ENCODE data around the gene OR10A5.

Gene OR10A5

DNA sequence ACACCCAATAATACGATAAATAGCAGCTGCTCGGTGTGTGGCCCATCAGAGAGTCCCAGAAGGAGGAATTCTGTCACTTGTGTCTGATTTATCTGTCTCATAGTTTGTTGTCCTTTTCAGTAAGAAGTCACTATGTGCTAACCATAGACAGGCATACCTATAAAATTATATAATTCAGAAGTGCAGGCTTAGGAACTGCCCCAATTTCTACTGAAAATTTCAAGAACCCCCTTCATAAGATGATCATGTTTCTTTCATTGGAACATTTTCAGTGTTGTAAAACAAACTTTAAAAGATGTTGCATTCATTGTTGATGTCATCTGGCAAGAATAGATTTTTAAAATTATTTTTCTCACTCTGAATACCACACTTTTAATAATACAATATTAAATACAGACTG lies 46.9 kb downstream of the OR10A5 start, which contains the start of gene OR2D2:
OR2D2 (minus strand) TSS at position 101 of the 400 bp plus-strand sequence; CDS start at position 101, 0 bp downstream.
- DNase-seq (ENCODE audit: insufficient read length, low spot score) (no peak), FAIRE-seq (no peak)
- TF ChIP-seq, protein P1, sequence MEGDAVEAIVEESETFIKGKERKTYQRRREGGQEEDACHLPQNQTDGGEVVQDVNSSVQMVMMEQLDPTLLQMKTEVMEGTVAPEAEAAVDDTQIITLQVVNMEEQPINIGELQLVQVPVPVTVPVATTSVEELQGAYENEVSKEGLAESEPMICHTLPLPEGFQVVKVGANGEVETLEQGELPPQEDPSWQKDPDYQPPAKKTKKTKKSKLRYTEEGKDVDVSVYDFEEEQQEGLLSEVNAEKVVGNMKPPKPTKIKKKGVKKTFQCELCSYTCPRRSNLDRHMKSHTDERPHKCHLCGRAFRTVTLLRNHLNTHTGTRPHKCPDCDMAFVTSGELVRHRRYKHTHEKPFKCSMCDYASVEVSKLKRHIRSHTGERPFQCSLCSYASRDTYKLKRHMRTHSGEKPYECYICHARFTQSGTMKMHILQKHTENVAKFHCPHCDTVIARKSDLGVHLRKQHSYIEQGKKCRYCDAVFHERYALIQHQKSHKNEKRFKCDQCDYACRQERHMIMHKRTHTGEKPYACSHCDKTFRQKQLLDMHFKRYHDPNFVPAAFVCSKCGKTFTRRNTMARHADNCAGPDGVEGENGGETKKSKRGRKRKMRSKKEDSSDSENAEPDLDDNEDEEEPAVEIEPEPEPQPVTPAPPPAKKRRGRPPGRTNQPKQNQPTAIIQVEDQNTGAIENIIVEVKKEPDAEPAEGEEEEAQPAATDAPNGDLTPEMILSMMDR (IDR thresholded peaks at IDR 0.05; ENCODE audit: insufficient read depth, missing control alignments): no peak

GRCh38 chr11:6894097-6894496 lies 48.6 kb downstream of the OR10A5 start:
- FAIRE-seq (no peak), DNase-seq (ENCODE audit: insufficient read length, low spot score) (no peak)
- TF ChIP-seq, protein P1 (IDR thresholded peaks at IDR 0.05; ENCODE audit: insufficient read depth, missing control alignments): no peak

- TF ChIP-seq, protein P1 (IDR thresholded peaks at IDR 0.05; ENCODE audit: insufficient read depth, missing control alignments): no peak
- FAIRE-seq: no peak
- no peak for DNase-seq (ENCODE audit: insufficient read length, low spot score)
Observed at GRCh38 chr11:6895010-6895409, 49.5 kb downstream of the OR10A5 start.

All from D721Med (cell line).